OCI-LY3 (cell line): ENCODE data around the gene DNASE1L1.

Experiments
- EZH2phosphoT487 ChIP-seq: fragments of 200-600 bp; shearing (Covaris generic); IDR thresholded peaks from 2 replicates; pipeline ENCODE4 v1.6.1; 2018; ENCODE audit warnings: antibody characterized with exemption, mixed run types, low read depth
- TF ChIP-seq, protein P1 (sequence below): fragments of 200-600, 300-600 bp; sonication (generic); IDR thresholded peaks from 2 replicates; pipeline ENCODE4 v1.5.1; 2014; ENCODE audit warnings: antibody characterized with exemption, low read length, low read depth

DNA sequence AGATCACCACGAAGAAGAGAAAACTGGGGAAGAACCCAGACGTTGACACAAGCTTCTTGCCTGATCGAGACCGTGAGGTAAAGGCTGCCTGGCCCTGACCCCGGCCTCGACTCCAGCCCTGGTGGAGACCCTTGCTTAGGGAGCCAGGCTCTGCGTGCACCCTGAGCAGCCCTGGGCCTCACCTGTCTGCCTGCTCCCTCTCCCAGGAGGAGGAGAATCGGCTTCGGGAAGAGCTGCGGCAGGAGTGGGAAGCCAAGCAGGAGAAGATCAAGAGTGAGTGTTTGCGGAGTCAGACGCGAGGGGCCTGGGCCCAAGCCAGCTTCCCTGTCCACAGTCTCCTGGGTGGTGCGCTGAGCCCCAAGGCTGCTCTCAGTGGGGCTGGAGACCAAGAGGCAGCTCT, 39.4 kb upstream of the DNASE1L1 start:
- TF ChIP-seq, protein P1, sequence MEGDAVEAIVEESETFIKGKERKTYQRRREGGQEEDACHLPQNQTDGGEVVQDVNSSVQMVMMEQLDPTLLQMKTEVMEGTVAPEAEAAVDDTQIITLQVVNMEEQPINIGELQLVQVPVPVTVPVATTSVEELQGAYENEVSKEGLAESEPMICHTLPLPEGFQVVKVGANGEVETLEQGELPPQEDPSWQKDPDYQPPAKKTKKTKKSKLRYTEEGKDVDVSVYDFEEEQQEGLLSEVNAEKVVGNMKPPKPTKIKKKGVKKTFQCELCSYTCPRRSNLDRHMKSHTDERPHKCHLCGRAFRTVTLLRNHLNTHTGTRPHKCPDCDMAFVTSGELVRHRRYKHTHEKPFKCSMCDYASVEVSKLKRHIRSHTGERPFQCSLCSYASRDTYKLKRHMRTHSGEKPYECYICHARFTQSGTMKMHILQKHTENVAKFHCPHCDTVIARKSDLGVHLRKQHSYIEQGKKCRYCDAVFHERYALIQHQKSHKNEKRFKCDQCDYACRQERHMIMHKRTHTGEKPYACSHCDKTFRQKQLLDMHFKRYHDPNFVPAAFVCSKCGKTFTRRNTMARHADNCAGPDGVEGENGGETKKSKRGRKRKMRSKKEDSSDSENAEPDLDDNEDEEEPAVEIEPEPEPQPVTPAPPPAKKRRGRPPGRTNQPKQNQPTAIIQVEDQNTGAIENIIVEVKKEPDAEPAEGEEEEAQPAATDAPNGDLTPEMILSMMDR, result no peak
- no peak for TF ChIP-seq EZH2phosphoT487
